H9 (cell line): Measurements from ENCODE around the gene OR5AC2. TPM values are rescaled to one million over a fixed set of nuclear protein-coding genes. Genes with fewer than 3 reads are reported as not detected.

Source experiments
- DNase-seq: peaks from one replicate; pipeline ENCODE4 v3.0.0-alpha.2; 2017
- H2AFZ ChIP-seq: one replicate; pipeline ENCODE4 v1.6.1; 2013; ENCODE audit warnings: mild to moderate bottlenecking, low read length, control low read depth, moderate library complexity
- H2AK5ac ChIP-seq: 2 replicates; pipeline ENCODE4 v1.6.1; 2013; ENCODE audit warnings: low read length, control low read depth, mixed read lengths; ENCODE audit not compliant: insufficient read length
- H2BK120ac ChIP-seq: one replicate; pipeline ENCODE4 v1.6.1; 2013; ENCODE audit warnings: low read depth, mild to moderate bottlenecking, low read length, control low read depth, inconsistent platforms; ENCODE audit not compliant: poor library complexity, severe bottlenecking
- H2BK12ac ChIP-seq: 2 replicates; pipeline ENCODE4 v1.6.1; 2013; ENCODE audit warnings: low read length, control low read depth, mixed read lengths, low read depth; ENCODE audit not compliant: insufficient read length
- H2BK15ac ChIP-seq: 2 replicates; pipeline ENCODE4 v1.6.1; 2013; ENCODE audit warnings: low read depth, low read length, control low read depth
- H2BK20ac ChIP-seq: one replicate; pipeline ENCODE4 v1.6.1; 2013; ENCODE audit warnings: low read depth, mild to moderate bottlenecking, low read length, control low read depth, inconsistent platforms; ENCODE audit not compliant: poor library complexity, severe bottlenecking
- H2BK5ac ChIP-seq: 2 replicates; pipeline ENCODE4 v1.6.1; 2013; ENCODE audit warnings: low read length, control low read depth, mixed read lengths; ENCODE audit not compliant: insufficient read length
- H3K14ac ChIP-seq: 2 replicates; pipeline ENCODE4 v1.6.1; 2013; ENCODE audit warnings: low read length, control low read depth; ENCODE audit not compliant: insufficient read depth
- H3K18ac ChIP-seq: 2 replicates; pipeline ENCODE4 v1.6.1; 2013; ENCODE audit warnings: low read depth, mild to moderate bottlenecking, mixed read lengths, low read length, control low read depth; ENCODE audit not compliant: insufficient read length
- H3K23ac ChIP-seq: 2 replicates; pipeline ENCODE4 v1.6.1; 2013; ENCODE audit warnings: low read length, control low read depth, mixed read lengths, low read depth; ENCODE audit not compliant: insufficient read length
- H3K23me2 ChIP-seq: 2 replicates; pipeline ENCODE4 v1.6.1; 2013; ENCODE audit warnings: low read depth, mild to moderate bottlenecking, mixed read lengths, low read length, control low read depth; ENCODE audit not compliant: insufficient read length, poor library complexity, severe bottlenecking
- H3K27ac ChIP-seq: 2 replicates; pipeline ENCODE4 v1.5.1; 2013; ENCODE audit warnings: low read length, control low read depth, mixed read lengths, low read depth; ENCODE audit not compliant: insufficient read length
- H3K27me3 ChIP-seq: 2 replicates; pipeline ENCODE4 v1.6.1; 2013; ENCODE audit warnings: low read length, control low read depth, inconsistent platforms; ENCODE audit not compliant: insufficient read depth
- H3K4ac ChIP-seq: 2 replicates; pipeline ENCODE4 v1.6.1; 2013; ENCODE audit warnings: low read depth, mild to moderate bottlenecking, control low read depth, inconsistent platforms, low read length, moderate library complexity
- H3K4me1 ChIP-seq: 2 replicates; pipeline ENCODE4 v1.6.1; 2013; ENCODE audit warnings: low read length, control low read depth, inconsistent platforms; ENCODE audit not compliant: insufficient read depth
- H3K4me2 ChIP-seq: 2 replicates; pipeline ENCODE4 v1.6.1; 2013; ENCODE audit warnings: low read length, control low read depth, mixed read lengths; ENCODE audit not compliant: insufficient read length, insufficient read depth
- H3K56ac ChIP-seq: 2 replicates; pipeline ENCODE4 v1.6.1; 2013; ENCODE audit warnings: low read depth, mild to moderate bottlenecking, mixed read lengths, low read length, control low read depth; ENCODE audit not compliant: insufficient read length
- H3K79me1 ChIP-seq: 2 replicates; pipeline ENCODE4 v1.6.1; 2013; ENCODE audit warnings: low read depth, mild to moderate bottlenecking, moderate library complexity, low read length, control low read depth, inconsistent platforms; ENCODE audit not compliant: insufficient read depth, poor library complexity, severe bottlenecking
- H3K79me2 ChIP-seq: 2 replicates; pipeline ENCODE4 v1.6.1; 2013; ENCODE audit warnings: low read length, control low read depth, inconsistent platforms; ENCODE audit not compliant: insufficient read depth
- H3K9ac ChIP-seq: 2 replicates; pipeline ENCODE4 v1.6.1; 2013; ENCODE audit warnings: low read length, control low read depth, mixed read lengths; ENCODE audit not compliant: insufficient read length; ENCODE audit errors: extremely low read depth
- H3K9me3 ChIP-seq: one replicate; pipeline ENCODE4 v1.6.1; 2013; ENCODE audit warnings: low read depth, low read length, inconsistent platforms; ENCODE audit not compliant: control insufficient read depth
- H3T11ph ChIP-seq: one replicate; pipeline ENCODE4 v1.6.1; 2013; ENCODE audit warnings: mild to moderate bottlenecking, low read length, control low read depth, inconsistent platforms
- H4K20me1 ChIP-seq: one replicate; pipeline ENCODE4 v1.6.1; 2013; ENCODE audit not compliant: control insufficient read depth, insufficient read length, insufficient read depth
- H4K5ac ChIP-seq: 2 replicates; pipeline ENCODE4 v1.6.1; 2013; ENCODE audit warnings: low read depth, mild to moderate bottlenecking, mixed read lengths, low read length, control low read depth; ENCODE audit not compliant: insufficient read length
- H4K8ac ChIP-seq: replicated peaks from 2 replicates; pipeline ENCODE4 v1.6.1; 2013; ENCODE audit warnings: low read length, control low read depth, mixed read lengths, low read depth; ENCODE audit not compliant: insufficient read length
- H4K91ac ChIP-seq: 2 replicates; pipeline ENCODE4 v1.6.1; 2013; ENCODE audit warnings: low read depth, mild to moderate bottlenecking, moderate library complexity, mixed read lengths, low read length, control low read depth; ENCODE audit not compliant: insufficient read length
- H3K27ac Mint-ChIP-seq, 3 experiments: 2 replicates in 2 of 3; 3 replicates in 1 of 3; pipeline ENCODE4 v1.8.0; 2020 to 2021; ENCODE audit warnings: mixed read lengths in 3 of 3, mild to moderate bottlenecking in 1 of 3, moderate library complexity in 1 of 3
- H3K27me3 Mint-ChIP-seq: 2 replicates; pipeline ENCODE4 v1.8.0; 2021; ENCODE audit warnings: low read depth, mild to moderate bottlenecking, moderate library complexity, mixed read lengths
- H3K36me3 Mint-ChIP-seq, 3 experiments: 2 replicates in 2 of 3; 3 replicates in 1 of 3; pipeline ENCODE4 v1.8.0; 2020 to 2021; ENCODE audit warnings: low read depth in 3 of 3, mixed read lengths in 3 of 3; ENCODE audit not compliant: insufficient read depth in 1 of 3
- H3K4me1 Mint-ChIP-seq, 2 experiments: 2 replicates each; pipeline ENCODE4 v1.8.0; 2020; ENCODE audit warnings: mixed read lengths in 2 of 2
- H3K4me3 Mint-ChIP-seq, 2 experiments: 2 replicates in 1 of 2; 3 replicates in 1 of 2; pipeline ENCODE4 v1.8.0; 2020 to 2021; ENCODE audit warnings: mild to moderate bottlenecking in 2 of 2, mixed read lengths in 2 of 2, moderate library complexity in 1 of 2
- H3K9me3 Mint-ChIP-seq, 2 experiments: 2 replicates in 1 of 2; 3 replicates in 1 of 2; pipeline ENCODE4 v1.8.0; 2020; ENCODE audit warnings: mild to moderate bottlenecking in 2 of 2, mixed read lengths in 2 of 2, moderate library complexity in 1 of 2
- WGBS: extraction: QIAGEN DNeasy Blood & Tissue Kit; methylation state at CpG from one replicate; pipeline ENCODE4 v1.1.7; 2013; ENCODE audit warnings: missing lambda C conversion rate, low lambda C conversion rate, mixed read lengths; ENCODE audit not compliant: insufficient read length; ENCODE audit errors: extremely low coverage; 5-methylcytosine and 5-hydroxymethylcytosine counted together
- total RNA-seq: library from RNA; stranded (reverse); gene quantifications from 2 replicates; pipeline ENCODE4 v1.2.1, GENCODE V29; 2021
- TF ChIP-seq, protein P1 (sequence below): fragments of 200-600 bp; sonication (generic); conservative IDR thresholded peaks from 3 replicates; pipeline ENCODE4 v1.8.0; 2021; ENCODE audit warnings: antibody characterized with exemption, mild to moderate bottlenecking

The OR5AC2 gene
- total RNA-seq, 1 experiment from 2014 or later: not detected

DNA sequence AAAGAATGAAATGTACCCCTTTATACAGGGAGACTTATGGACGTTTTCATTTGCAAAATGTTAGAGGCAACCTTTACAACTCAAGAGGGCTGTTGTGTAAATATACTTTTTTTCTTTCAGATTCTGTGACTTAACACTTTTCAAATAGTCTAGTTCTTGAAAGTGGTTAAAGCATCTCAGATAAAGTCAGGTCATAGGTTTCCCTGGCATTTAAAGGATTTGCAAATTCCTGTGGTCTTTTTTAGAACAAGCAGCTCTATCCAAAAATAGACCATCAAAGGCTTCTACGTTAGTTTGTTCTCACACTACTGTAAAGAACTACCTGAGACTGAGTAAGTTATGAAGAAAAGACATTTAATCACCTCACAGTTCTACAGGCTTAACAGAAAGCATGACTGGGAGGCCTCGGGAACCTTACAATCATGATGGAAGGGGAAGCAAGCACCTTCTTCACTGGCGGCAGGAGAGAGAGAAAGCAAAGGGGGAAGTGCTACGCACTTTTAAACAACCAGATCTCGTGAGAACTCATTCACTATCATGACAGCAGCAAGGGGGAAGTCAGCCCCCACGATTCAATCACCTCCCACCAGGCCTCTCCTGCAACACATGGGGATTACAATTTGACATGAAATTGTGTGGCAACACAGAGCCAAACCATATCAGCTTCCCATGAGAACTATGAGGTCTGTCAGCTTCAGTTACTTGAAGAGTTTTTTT is 28.6 kb upstream of the OR5AC2 start:
- no peak for DNase-seq
- Histone ChIP-seq H3K56ac (no peak overlapping the region), H4K5ac (no peak overlapping the region), H3K27me3 (no peaks in the 10 kb centered on the region), H4K91ac (no peak overlapping the region), H2BK5ac (no peak overlapping the region), H3K9me3 (no peaks in the 10 kb centered on the region), H2BK120ac (no peak overlapping the region), H3K9ac (no peak overlapping the region), H3K4ac (no peak overlapping the region), H3K79me2 (no peaks in the 10 kb centered on the region), H2BK12ac (no peak overlapping the region), H3K4me1 (no peaks in the 10 kb centered on the region), H3K27ac (no peak overlapping the region), H2AK5ac (no peak overlapping the region), H3K4me2 (no peak overlapping the region), H3T11ph (no peak overlapping the region), H3K18ac (no peak overlapping the region), H3K23me2 (no peaks in the 10 kb centered on the region), H2BK20ac (no peak overlapping the region), H2BK15ac (no peak overlapping the region), H3K23ac (no peak overlapping the region), H3K14ac (no peak overlapping the region), H4K20me1 (no peaks in the 10 kb centered on the region), H4K8ac (no peak overlapping the region), H2AFZ (peak overlapping the region; percentile 82), H3K79me1 (no peaks in the 10 kb centered on the region)
- TF ChIP-seq, protein P1, sequence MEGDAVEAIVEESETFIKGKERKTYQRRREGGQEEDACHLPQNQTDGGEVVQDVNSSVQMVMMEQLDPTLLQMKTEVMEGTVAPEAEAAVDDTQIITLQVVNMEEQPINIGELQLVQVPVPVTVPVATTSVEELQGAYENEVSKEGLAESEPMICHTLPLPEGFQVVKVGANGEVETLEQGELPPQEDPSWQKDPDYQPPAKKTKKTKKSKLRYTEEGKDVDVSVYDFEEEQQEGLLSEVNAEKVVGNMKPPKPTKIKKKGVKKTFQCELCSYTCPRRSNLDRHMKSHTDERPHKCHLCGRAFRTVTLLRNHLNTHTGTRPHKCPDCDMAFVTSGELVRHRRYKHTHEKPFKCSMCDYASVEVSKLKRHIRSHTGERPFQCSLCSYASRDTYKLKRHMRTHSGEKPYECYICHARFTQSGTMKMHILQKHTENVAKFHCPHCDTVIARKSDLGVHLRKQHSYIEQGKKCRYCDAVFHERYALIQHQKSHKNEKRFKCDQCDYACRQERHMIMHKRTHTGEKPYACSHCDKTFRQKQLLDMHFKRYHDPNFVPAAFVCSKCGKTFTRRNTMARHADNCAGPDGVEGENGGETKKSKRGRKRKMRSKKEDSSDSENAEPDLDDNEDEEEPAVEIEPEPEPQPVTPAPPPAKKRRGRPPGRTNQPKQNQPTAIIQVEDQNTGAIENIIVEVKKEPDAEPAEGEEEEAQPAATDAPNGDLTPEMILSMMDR: no peak
- Mint-ChIP-seq H3K27me3 (no peaks in the 10 kb centered on the region), H3K36me3 (no peaks in the 10 kb centered on the region), H3K9me3 (no peaks in the 10 kb centered on the region), H3K27ac (peak overlapping the region in 1 of 3 experiments; percentile 1; a peak in 1 of 7 replicates), H3K4me3 (no peak overlapping the region), H3K4me1 (peaks cover 5 to 11% of the 10 kb centered on the region in 2 experiments)
- no CpG with 5 or more reads among the region's 7 CpGs for WGBS
